GM19372 (cell line): ENCODE data around the gene OR4E1.
"Not testable (repeated sequence)": the region's sequence is repeated elsewhere in the genome, so short reads cannot be mapped to it uniquely, and the experiment has no call there.

Source experiments
- ATAC-seq: cut with Tn5 transposase; IDR thresholded peaks from one replicate; pipeline ENCODE4 v1.9.1; 2021; ENCODE audit warnings: mild to moderate bottlenecking, low read depth, moderate library complexity; ENCODE audit not compliant: unreplicated experiment

OR4E1 gene

DNA sequence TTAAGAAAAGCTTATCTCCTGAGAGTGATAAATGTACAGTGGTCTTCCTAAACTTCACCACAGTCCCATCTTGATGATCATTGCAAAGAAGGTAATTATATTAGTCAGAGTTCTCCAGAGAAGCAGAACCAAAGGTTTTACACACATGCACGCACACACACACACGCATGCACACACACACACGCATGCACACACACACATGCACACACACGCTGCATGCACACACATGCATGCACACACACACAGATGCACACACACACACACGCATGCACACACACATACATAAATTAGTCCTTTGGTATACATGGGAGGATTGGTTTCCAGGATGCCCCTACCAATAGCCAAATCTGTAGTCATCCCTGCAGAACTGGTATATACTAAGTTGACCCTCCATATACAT, 19.4 kb downstream of the OR4E1 start:
- ATAC-seq = no peak

DNA sequence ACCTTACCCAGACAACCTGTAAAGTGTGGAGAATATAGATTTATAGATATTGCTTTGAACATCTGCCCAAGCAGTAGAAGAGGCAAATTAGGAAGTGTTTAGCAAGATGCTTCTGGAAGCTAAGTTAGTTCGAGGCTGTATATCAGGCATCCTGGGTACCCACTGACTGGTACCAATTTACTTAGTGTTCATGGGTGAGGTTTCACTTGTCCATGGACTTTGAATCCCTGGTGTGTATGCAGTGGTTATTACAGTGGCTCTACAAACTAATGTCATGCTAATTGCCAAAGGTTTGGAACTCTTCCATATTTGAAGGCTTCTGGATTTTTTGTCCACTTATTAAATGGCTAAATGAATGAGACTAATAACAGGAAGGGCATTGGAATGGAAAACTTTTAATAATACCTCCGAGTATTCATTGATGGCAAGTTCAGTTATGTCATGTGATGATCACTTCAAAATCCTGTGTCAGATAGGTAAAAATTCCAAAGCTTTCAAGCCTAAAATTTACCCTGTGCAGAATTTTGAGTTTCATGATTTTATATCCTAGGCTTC, 20.2 kb downstream of the OR4E1 start, which contains the start of gene OR4E2:
Gene OR4E2, plus strand, starts transcription at position 505 of the 555 bp plus-strand sequence. CDS start 11,248 bp downstream, outside the sequence.
- ATAC-seq = no peak

DNA sequence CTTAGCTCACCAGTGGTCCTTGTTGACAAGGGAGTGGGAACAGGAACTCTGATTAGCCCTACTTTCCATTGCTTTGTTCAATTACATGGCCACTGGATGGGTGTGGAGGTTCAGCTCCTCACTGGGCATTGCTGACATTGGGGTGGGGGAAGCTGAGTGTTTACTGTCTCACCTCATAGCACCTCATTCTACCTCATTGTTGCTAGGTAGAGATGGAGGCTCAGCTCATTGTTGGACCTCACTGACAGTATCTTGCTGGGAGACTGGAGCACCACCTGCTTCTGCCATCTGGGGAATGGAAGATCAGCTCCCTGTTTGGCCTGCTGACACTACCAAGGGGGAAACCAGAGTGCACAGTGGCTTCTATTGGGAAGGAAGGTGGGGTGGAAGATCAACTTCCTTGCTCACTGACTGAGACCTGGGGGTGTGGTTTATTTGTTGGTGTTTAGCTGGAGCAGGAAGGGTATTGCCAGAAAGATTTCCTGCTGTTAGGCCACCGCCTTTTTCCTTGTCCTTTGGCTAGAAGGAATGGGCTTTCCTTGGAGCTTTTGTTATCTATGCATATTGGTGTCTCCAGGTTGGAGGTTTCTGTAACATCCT, 21.3 kb downstream of the OR4E1 start:
- no peak for ATAC-seq

DNA sequence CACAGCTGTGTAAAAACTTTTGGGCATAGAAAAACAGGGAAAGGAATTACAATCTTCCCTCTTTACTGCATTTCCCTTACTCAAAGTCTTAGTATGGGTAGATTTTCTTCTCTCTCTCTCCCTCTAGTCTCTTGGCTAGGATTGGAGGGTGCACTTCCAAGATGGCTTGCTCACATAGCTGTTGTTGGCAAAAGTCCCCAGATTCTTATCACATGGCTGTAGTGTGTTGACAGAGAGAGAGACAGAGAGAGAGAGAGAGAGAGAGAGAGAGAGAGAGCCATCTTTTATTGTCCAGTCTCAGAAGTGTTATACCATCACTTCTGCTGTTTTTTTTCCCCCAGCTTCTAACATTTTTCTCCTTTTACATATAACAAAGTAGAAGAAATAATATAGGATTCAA, 26.2 kb downstream of the OR4E1 start:
- no peak for ATAC-seq

DNA sequence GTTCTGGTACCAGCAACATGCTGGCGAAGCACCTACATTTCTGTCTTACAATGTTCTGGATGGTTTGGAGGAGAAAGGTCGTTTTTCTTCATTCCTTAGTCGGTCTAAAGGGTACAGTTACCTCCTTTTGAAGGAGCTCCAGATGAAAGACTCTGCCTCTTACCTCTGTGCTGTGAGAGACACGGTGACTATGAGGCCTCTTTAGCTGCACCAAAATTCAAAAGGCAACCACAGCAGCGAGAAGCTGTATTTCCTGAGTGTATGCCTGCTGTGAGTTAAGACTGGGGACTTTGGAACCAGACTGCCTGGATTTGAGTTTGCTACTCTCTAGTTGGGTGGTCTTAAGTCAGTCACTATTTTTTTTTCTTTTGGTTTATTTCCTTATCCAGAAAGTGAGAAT, 30.2 kb downstream of the OR4E1 start:
- ATAC-seq = no peak

DNA sequence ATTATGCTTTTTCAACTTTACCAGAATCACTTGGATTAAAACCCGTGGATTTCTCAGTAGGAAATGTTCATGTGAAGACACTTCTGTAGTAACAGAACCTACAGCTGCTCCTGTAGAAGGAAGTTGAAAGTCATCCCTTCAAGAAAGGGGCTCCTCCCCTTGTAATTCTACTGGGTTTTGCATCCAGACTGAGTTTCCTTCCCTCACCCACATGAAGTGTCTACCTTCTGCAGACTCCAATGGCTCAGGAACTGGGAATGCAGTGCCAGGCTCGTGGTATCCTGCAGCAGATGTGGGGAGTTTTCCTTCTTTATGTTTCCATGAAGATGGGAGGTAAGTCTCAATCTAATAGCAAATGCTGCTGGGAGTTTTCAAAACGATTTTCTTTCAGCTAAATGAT, 30.9 kb downstream of the OR4E1 start:
- no peak for ATAC-seq

DNA sequence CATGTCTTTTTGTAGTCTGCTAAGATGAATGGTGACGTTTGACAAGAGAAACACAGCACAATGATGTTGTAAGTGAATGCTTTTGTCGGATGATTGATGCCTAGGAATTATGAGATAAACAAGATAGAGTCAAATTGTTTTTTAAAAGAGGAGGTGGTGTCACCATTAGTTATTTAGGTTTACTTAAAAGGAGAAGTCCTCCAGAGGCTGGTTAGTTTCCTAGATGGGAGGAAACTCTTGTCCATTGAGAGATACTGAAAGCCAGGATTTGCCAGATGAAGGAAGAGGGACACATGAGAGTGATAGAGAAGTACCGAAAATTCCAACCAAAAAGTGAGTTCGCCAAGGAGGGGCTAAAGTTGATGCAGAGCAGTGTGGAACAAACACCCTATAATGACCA, 38.8 kb downstream of the OR4E1 start, which contains the start of gene OR10G2:
Gene OR10G2, minus strand, starts transcription at position 101 of the 400 bp plus-strand sequence. Its CDS starts 98 bp downstream, at position 3.
- no peak for ATAC-seq

DNA sequence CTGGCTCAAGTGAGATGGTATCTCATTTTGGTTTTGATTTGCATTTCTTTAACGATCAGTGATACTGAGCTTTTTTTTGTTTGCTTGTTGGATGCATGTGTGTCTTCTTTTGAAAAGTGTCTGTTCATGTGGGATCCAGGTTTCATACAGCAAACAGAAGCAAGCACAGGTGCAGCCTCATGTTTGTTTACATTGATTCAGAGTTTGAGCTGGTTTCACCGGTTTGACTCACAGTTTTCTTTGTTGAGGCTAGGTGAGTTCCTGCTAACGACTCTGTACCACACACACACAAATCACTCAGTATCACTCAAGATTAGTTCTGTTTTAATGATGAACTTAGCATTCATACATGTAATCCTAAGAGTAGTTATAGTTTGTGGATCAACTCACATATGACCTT, 42.5 kb downstream of the OR4E1 start:
- ATAC-seq = no peak

DNA sequence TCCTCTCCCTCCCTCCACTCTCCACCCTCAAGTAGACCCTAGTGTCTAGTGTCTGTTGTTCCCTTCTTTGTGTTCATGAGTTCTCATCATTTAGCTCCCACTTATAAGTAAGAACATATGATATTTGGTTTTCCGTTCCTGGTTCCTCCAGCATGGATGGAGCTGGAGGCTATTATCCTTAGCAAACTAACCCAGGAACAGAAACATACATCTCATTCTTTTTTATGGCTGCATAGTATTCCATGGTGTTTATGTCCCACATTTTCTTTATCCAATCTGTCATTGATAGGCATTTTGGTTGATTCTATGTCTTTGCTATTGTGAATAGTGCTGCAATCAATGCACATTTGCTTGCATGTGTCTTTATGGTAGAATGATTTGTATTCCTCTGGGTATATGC, 43.1 kb downstream of the OR4E1 start:
- ATAC-seq = not testable (repeated sequence)

DNA sequence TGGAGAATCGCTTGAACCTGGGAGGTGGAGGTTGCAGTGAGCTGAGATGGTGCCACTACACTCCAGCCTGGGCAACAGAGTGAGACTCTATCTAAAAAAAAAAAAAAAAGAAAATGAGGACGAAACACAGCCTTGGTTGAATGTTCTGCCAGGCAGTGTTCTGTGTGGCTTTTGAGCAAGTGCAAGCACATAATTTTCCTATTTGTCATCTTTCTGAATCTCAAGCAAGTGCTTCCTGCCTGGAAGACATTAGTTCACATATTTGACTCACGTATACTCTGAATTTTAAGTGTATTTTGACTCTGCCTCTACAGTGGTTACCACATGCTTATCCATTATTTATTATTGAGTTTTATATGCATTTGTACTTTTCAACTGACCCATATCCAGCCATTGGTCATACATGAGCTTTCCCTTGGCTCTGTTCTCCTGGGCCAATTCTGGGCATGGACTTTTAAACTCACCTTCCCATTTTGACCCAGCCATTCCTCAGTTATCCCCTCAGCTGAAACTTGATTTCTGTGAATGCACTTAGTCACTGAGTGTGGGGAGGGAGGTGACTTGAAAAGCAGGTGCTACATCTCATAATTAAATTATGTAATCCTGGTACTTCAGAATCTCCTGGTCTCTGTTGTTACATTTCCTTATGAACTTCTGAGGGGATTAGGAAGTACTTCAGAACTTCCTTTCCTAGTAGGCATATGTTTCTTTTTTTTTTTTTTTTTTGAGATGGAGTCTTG, 47.0 kb downstream of the OR4E1 start:
- no peak for ATAC-seq
